Coronary artery (tissue), 2 donors: ENCODE measurements around the gene ZC3H18.
"Not testable (repeated sequence)": the region's sequence is repeated elsewhere in the genome, so short reads cannot be mapped to it uniquely, and the experiment has no call there.

Experiments used
- DNase-seq: peaks from one replicate; pipeline ENCODE4 v3.0.0-alpha.2; 2017; ENCODE audit warnings: low spot score
- H3K27ac ChIP-seq, 2 donors: fragments of 200-600 bp; sonication (generic); one replicate each; pipeline ENCODE4 v1.5.1; 2016 to 2019
- H3K4me3 ChIP-seq: fragments of 200-600 bp; sonication (generic); 2 replicates; pipeline ENCODE4 v1.5.1; 2016; ENCODE audit warnings: mild to moderate bottlenecking, moderate library complexity
- CTCF ChIP-seq: fragments of 200-600 bp; sonication (generic); IDR thresholded peaks from one replicate; pipeline ENCODE4 v1.5.1; 2019; ENCODE audit warnings: antibody characterized with exemption

ZC3H18 gene

GRCh38 chr16:88662843-88663606, 92.8 kb downstream of the ZC3H18 start, which contains the start of gene MVD:
Gene MVD, minus strand, starts transcription at chr16:88663091. Its CDS starts 11 bp downstream, at chr16:88663080.
- peak within 1 kb of the TSS; percentile 73 to 89 for H3K27ac ChIP-seq
- no peak for TF ChIP-seq CTCF
- H3K4me3 ChIP-seq, result peak within 1 kb of the TSS; percentile 96
- peak; percentile 98 for DNase-seq

- TF ChIP-seq CTCF, result no peak
- Histone ChIP-seq H3K27ac (no peak overlapping the region), H3K4me3 (no peak overlapping the region)
- no peak for DNase-seq
These were observed 94.9 kb downstream of the ZC3H18 start for GRCh38 chr16:88665148-88665547.

GRCh38 chr16:88665570-88665969, 95.4 kb downstream of the ZC3H18 start:
- H3K27ac ChIP-seq, result no peak overlapping the region
- no peak for DNase-seq
- H3K4me3 ChIP-seq, result no peak overlapping the region
- TF ChIP-seq CTCF, result no peak

GRCh38 chr16:88667461-88667860, 97.3 kb downstream of the ZC3H18 start:
- TF ChIP-seq CTCF, result no peak

GRCh38 chr16:88669493-88669892, 99.3 kb downstream of the ZC3H18 start:
- not testable (repeated sequence) for H3K4me3 ChIP-seq, H3K27ac ChIP-seq, DNase-seq

More at GRCh38 chr16:88667461-88667860, 97.3 kb downstream of the ZC3H18 start:
- Histone ChIP-seq H3K27ac (no peak overlapping the region), H3K4me3 (no peak overlapping the region)
- no peak for DNase-seq

- no peak for TF ChIP-seq CTCF
- H3K4me3 ChIP-seq, result no peak overlapping the region
- no peak for DNase-seq
- H3K27ac ChIP-seq, result no peak overlapping the region
These were observed 99.8 kb downstream of the ZC3H18 start for GRCh38 chr16:88669980-88670379.

GRCh38 chr16:88671806-88672205, 101.6 kb downstream of the ZC3H18 start:
- no peak for DNase-seq
- TF ChIP-seq CTCF, result no peak
- H3K4me3 ChIP-seq, result no peak overlapping the region
- H3K27ac ChIP-seq, result no peak overlapping the region
